HT-29 (cell line): ENCODE results near the gene FGR. TPM values are rescaled to one million over a fixed set of nuclear protein-coding genes. Genes with fewer than 3 reads are reported as not detected.
"Not testable (repeated sequence)": the region's sequence is repeated elsewhere in the genome, so short reads cannot be mapped to it uniquely, and the experiment has no call there.

Experiments used
- DNase-seq: peaks from one replicate; pipeline ENCODE4 v3.0.0-alpha.2; 2015; ENCODE audit warnings: low spot score
- total RNA-seq: library from RNA; depleted of rRNA; stranded (reverse); fragments of >200 nt; shearing (Covaris generic); gene quantifications from 2 replicates; pipeline ENCODE4 v1.2.3, GENCODE V29; 2014; rRNA removed

Gene FGR
- total RNA-seq = not detected in 2 replicates

GRCh38 chr1:27634985-27635367 lies at the start of gene FGR:
FGR (minus strand) TSS chr1:27635185; CDS start chr1:27623916, 11,269 bp downstream.
- DNase-seq = no peak

- DNase-seq = no peak
These were observed 49.2 kb upstream of the FGR start for GRCh38 chr1:27684176-27684575.

GRCh38 chr1:27682351-27682944 lies 47.5 kb upstream of the FGR start:
- peak; percentile 52 for DNase-seq

- not testable (repeated sequence) for DNase-seq
These were observed 46.6 kb upstream of the FGR start for GRCh38 chr1:27681580-27681979.

GRCh38 chr1:27680225-27680791 lies 45.3 kb upstream of the FGR start:
- not testable (repeated sequence) for DNase-seq

GRCh38 chr1:27678747-27679146 lies 43.8 kb upstream of the FGR start:
- DNase-seq = no peak

GRCh38 chr1:27676410-27676809 lies 41.4 kb upstream of the FGR start:
- no peak for DNase-seq

- no peak for DNase-seq
These were observed 37.7 kb upstream of the FGR start for GRCh38 chr1:27672750-27673112.

GRCh38 chr1:27671964-27672749 lies 37.2 kb upstream of the FGR start, which contains the start of gene IFI6:
IFI6 (minus strand) TSS chr1:27672192; CDS start chr1:27669314, 2,878 bp downstream.
- DNase-seq = peak; percentile 92

GRCh38 chr1:27669876-27670275 lies 34.9 kb upstream of the FGR start:
- no peak for DNase-seq

GRCh38 chr1:27668808-27669723 lies 34.1 kb upstream of the FGR start:
- DNase-seq = peak; percentile 68

GRCh38 chr1:27668121-27668807 lies 33.3 kb upstream of the FGR start:
- no peak for DNase-seq

GRCh38 chr1:27666791-27667254 lies 31.8 kb upstream of the FGR start:
- DNase-seq = no peak

- no peak for DNase-seq
These were observed 31.3 kb upstream of the FGR start for GRCh38 chr1:27666294-27666693.

GRCh38 chr1:27665016-27665651 lies 30.1 kb upstream of the FGR start:
- no peak for DNase-seq

- no peak for DNase-seq
These were observed 29.3 kb upstream of the FGR start for GRCh38 chr1:27664291-27664690.

- peak; percentile 91 for DNase-seq
These were observed 27.9 kb upstream of the FGR start for GRCh38 chr1:27662707-27663393.

GRCh38 chr1:27662261-27662660 lies 27.3 kb upstream of the FGR start:
- DNase-seq = no peak

- DNase-seq = no peak
These were observed 26.6 kb upstream of the FGR start for GRCh38 chr1:27661412-27662075.
